SK-N-SH treated with all-trans-retinoic acid at 6 μM for 48 hours (cell line): ENCODE data around the gene FOSL2.

Source experiments
- ARNTL ChIP-seq: fragments of 450-650 bp; formaldehyde crosslinking; IDR thresholded peaks from 2 replicates; pipeline ENCODE4 v1.5.0; 2020; ENCODE audit warnings: low read depth, mild to moderate bottlenecking, moderate library complexity, borderline replicate concordance
- BACH2 ChIP-seq: fragments of 250-450 bp; sonication (Bioruptor Pico); IDR thresholded peaks from 2 replicates; pipeline ENCODE4 v1.9.0; 2021; ENCODE audit warnings: mild to moderate bottlenecking, borderline replicate concordance
- PATZ1 ChIP-seq: fragments of 250-450 bp; sonication (Bioruptor Pico); IDR thresholded peaks from 2 replicates; pipeline ENCODE4 v1.8.0; 2020; ENCODE audit warnings: mild to moderate bottlenecking, moderate library complexity, borderline replicate concordance
- RARB ChIP-seq: fragments of 250-450 bp; sonication (Bioruptor Pico); IDR thresholded peaks from 2 replicates; pipeline ENCODE4 v1.8.0; 2021; ENCODE audit warnings: mild to moderate bottlenecking, moderate library complexity
- TOX ChIP-seq: fragments of 250-450 bp; sonication (Bioruptor Pico); IDR thresholded peaks from 2 replicates; pipeline ENCODE4 v1.8.0; 2021; ENCODE audit warnings: mild to moderate bottlenecking, moderate library complexity, borderline replicate concordance
- ZNF70 ChIP-seq: fragments of 450-650 bp; formaldehyde crosslinking; IDR thresholded peaks from 2 replicates; pipeline ENCODE4 v1.5.0; 2020; ENCODE audit warnings: mild to moderate bottlenecking, moderate library complexity

DNA sequence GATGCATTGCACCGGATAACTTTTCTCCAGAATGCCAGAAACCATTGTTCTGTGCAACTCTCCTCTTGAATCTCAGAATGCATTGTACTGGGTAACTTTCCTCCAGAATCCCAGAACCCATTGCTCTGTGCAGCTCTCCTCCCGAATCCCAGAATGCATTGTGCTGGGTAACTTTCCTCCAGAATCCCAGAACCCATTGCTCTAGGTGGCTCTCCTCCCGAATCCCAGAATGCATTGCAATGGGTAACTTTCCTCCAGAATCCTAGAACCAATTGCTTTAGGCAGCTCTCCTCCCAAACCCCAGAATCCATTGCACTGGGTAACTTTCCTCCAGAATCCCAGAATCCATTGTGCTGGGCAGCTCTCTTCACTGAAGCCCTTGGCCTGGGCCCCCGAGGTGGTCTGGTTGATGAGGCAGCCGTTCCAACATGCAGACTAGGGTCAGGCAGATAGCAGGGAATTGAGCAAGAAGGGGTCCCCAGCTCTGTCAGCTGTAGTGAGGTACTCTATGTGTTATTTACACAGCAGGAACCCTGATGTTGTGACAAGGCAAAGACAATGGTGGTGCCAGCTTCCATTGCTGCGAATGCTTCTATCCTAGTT lies 9.4 kb downstream of the FOSL2 start:
- TF ChIP-seq RARB (CRISPR knock-in tag) = no peak
- TF ChIP-seq PATZ1 (CRISPR knock-in tag) = no peak
- no peak for TF ChIP-seq ZNF70 (CRISPR knock-in tag)
- TF ChIP-seq ARNTL (CRISPR knock-in tag) = no peak
- TF ChIP-seq BACH2 (CRISPR knock-in tag) = no peak
- no peak for TF ChIP-seq TOX (CRISPR knock-in tag)
